ENCODE data around the gene COTL1. TPM values are rescaled to one million over a fixed set of nuclear protein-coding genes. Genes with fewer than 3 reads are reported as not detected.

The COTL1 gene
- total RNA-seq, 1 donor: 134 TPM

DNA sequence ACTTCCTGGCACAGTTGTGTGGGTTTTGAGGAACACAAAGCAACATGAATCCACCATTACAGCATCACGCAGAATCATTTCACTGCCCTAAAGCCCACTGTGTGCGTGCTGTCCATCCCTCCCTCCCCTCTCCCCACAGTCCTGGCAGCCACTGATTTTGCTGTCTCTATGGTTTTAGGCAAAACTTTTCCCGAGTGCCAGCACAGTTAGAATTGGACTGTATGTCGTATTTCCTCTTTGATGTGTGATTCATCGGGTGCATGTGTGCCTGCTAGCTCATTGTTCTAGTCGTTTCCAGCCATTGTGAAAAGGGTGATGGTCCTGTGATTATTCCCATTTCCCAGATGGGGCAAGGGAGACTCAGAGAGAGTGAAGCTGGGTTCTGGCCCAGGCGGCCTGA is 43.1 kb upstream of the COTL1 start:
- DNase-seq (ENCODE audit: low read depth): peak; percentile 49
- H3K4me3 ChIP-seq (ENCODE audit: low read depth, low read length): no peak overlapping the region
- TF ChIP-seq, protein P1, sequence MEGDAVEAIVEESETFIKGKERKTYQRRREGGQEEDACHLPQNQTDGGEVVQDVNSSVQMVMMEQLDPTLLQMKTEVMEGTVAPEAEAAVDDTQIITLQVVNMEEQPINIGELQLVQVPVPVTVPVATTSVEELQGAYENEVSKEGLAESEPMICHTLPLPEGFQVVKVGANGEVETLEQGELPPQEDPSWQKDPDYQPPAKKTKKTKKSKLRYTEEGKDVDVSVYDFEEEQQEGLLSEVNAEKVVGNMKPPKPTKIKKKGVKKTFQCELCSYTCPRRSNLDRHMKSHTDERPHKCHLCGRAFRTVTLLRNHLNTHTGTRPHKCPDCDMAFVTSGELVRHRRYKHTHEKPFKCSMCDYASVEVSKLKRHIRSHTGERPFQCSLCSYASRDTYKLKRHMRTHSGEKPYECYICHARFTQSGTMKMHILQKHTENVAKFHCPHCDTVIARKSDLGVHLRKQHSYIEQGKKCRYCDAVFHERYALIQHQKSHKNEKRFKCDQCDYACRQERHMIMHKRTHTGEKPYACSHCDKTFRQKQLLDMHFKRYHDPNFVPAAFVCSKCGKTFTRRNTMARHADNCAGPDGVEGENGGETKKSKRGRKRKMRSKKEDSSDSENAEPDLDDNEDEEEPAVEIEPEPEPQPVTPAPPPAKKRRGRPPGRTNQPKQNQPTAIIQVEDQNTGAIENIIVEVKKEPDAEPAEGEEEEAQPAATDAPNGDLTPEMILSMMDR (IDR thresholded peaks at IDR 0.05; ENCODE audit: insufficient read depth, low read length): no peak

DNA sequence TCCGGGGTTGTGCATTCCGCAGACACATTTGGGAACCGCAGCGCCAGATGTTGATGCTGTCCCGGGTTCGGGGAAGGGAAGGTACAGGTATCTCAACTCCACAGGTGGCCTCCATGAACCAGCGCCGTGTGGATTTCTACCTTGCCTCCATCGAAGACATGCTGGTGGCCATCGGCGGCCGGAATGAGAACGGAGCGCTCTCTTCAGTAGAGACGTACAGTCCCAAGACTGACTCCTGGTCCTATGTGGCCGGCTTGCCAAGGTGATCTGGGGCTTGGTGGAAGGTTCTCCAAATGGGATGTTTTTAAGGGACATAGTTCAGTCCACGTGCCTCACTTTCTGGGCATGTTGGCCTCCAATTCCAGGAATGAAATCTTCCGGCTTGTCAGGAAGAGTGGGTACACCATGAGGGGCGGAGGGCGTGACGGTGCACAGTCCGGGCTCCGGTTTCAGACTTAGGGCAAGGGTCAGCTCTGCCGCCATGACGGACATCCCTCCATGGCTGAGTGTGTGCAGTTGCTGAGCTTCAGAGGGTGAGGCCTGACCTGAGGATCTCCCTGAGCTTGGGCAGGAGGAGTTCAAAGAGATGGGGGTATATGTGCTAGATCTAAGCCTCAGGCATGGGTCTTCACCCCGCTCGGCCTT is 41.9 kb upstream of the COTL1 start:
- TF ChIP-seq, protein P1 (IDR thresholded peaks at IDR 0.05; ENCODE audit: insufficient read depth, low read length): no peak
- no peak for DNase-seq (ENCODE audit: low read depth)
- H3K4me3 ChIP-seq (ENCODE audit: low read depth, low read length): no peak overlapping the region

DNA sequence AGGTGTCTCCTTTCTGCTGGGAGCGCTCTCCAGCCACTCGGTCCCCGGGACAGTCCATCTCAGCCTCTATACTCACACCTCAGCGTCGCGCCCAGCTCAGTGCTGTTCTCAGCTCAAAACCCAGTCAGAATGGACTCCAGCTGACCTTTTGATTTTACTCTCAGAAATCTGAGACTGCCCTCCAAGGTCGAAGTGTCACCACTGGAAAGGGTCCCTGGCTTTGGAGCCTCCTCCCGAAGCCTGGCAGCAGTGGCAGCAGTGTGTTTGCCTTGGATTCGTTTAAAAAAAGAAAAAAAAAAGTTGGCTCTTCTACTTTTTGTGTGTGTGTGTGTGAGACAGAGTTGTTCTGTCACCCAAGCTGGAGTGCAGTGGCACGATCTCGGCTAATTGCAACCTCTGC is 40.8 kb upstream of the COTL1 start:
- H3K4me3 ChIP-seq (ENCODE audit: low read depth, low read length): no peak overlapping the region
- TF ChIP-seq, protein P1 (IDR thresholded peaks at IDR 0.05; ENCODE audit: insufficient read depth, low read length): no peak
- DNase-seq (ENCODE audit: low read depth): no peak

DNA sequence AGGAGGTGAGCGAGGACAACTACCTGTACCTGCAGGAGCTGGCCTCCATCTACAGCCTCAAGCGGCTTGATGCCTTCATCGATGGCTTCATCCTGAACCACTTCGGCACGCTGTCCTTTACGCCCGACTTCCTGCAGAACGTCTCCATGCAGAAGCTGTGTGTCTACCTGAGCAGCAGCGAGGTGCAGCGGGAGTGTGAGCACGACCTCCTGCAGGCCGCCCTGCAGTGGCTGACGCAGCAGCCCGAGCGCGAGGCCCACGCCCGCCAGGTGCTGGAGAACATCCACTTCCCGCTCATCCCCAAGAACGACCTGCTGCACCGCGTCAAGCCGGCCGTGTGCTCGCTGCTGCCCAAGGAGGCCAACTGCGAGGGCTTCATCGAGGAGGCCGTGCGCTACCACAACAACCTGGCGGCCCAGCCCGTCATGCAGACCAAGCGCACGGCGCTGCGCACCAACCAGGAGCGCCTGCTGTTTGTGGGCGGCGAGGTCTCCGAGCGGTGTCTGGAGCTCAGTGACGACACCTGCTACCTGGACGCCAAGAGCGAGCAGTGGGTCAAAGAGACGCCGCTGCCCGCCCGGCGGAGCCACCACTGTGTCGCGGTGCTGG is 39.5 kb upstream of the COTL1 start:
- H3K4me3 ChIP-seq (ENCODE audit: low read depth, low read length): no peak overlapping the region
- TF ChIP-seq, protein P1 (IDR thresholded peaks at IDR 0.05; ENCODE audit: insufficient read depth, low read length): no peak
- DNase-seq (ENCODE audit: low read depth): no peak

DNA sequence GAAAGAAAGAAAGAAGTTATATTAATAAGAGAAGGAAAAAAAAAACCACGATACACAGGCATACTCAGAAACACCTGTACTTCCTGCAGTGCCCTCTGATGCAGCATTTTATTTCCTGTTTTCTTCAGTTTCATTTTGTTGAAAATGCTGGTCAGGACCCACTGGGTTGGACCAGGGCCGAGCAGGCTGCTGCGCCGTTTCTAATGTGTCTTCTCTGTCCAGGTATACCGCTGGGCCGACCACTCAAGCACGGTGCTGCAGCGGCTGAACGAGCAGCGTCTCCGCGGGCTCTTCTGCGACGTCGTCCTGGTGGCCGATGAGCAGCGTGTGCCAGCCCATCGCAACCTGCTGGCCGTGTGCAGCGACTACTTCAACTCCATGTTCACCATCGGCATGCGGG is 38.8 kb upstream of the COTL1 start:
- DNase-seq (ENCODE audit: low read depth): no peak
- TF ChIP-seq, protein P1 (IDR thresholded peaks at IDR 0.05; ENCODE audit: insufficient read depth, low read length): no peak
- no peak overlapping the region for H3K4me3 ChIP-seq (ENCODE audit: low read depth, low read length)

DNA sequence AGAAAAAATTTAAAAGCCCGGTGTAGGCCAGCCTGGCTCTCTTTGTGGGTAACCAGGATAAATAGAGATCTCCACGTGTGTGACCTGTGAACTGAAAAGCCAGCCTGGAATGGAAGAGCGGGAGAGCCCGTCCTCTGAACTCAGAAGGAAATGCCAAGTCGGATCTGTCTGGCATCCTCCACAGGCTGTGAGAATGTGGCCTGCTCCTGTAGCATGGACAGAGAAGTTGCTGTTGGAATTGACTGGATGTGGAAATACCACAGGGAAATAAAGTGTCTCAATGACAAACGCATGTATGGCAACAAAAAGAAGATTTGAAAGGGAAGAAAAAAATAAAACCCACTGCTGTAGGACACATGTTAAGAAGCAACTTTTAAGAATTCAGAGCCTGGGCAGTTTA is 37.1 kb upstream of the COTL1 start:
- H3K4me3 ChIP-seq (ENCODE audit: low read depth, low read length): no peak overlapping the region
- no peak for DNase-seq (ENCODE audit: low read depth)
- TF ChIP-seq, protein P1 (IDR thresholded peaks at IDR 0.05; ENCODE audit: insufficient read depth, low read length): no peak

All from fibroblast of the aortic adventitia (primary cell).